Measurements from ENCODE around the gene PTPN14. TPM values are rescaled to one million over a fixed set of nuclear protein-coding genes. Genes with fewer than 3 reads are reported as not detected.

PTPN14 gene
- total and polyA plus RNA-seq, 11 donors: 8.7 to 52.0 (median 33.5) TPM

DNA sequence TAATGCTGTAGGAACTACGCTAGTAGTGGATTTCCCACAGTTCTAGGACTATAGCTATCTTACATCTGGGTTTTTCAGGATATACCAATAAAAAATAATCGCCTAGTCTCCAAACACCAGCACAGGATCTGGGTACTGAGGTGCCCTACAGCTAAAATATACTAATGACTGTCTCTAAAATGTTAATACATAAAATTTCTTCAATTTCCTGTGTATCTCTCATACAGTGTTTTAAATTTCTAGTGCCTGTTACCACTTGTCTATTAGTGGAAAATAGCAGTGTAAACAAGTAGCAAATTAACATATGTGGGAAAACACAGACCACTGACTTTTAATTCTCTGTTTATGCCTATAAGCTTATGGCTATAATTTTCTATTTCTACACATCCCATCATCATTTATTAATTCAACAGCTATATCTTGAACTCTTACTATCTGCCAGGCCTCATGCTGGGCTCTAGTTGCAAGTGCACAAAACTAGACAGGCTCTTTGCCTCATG is 16.1 kb upstream of the PTPN14 start:
- TF ChIP-seq POLR2A (IDR thresholded peaks at IDR 0.05): no peak
- TF ChIP-seq, protein P1, sequence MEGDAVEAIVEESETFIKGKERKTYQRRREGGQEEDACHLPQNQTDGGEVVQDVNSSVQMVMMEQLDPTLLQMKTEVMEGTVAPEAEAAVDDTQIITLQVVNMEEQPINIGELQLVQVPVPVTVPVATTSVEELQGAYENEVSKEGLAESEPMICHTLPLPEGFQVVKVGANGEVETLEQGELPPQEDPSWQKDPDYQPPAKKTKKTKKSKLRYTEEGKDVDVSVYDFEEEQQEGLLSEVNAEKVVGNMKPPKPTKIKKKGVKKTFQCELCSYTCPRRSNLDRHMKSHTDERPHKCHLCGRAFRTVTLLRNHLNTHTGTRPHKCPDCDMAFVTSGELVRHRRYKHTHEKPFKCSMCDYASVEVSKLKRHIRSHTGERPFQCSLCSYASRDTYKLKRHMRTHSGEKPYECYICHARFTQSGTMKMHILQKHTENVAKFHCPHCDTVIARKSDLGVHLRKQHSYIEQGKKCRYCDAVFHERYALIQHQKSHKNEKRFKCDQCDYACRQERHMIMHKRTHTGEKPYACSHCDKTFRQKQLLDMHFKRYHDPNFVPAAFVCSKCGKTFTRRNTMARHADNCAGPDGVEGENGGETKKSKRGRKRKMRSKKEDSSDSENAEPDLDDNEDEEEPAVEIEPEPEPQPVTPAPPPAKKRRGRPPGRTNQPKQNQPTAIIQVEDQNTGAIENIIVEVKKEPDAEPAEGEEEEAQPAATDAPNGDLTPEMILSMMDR (IDR thresholded peaks at IDR 0.05): no peak
- no peak for ATAC-seq
- Histone ChIP-seq H3K4me3 (no peak overlapping the region), H3K36me3 (no peaks in the 10 kb centered on the region), H3K4me1 (peaks cover 0 to 15% (median 3%) of the 10 kb centered on the region in 12 donors), H3K27ac (no peak overlapping the region), H3K27me3 (no peaks in the 10 kb centered on the region), H3K9me3 (no peaks in the 10 kb centered on the region)
- intact Hi-C loops (cut with DNase I): no loop called here
- 83 to 96% (median 91%) methylated on average over 2 of the region's 2 CpGs for WGBS, 4 donors
- DNase-seq: no peak

DNA sequence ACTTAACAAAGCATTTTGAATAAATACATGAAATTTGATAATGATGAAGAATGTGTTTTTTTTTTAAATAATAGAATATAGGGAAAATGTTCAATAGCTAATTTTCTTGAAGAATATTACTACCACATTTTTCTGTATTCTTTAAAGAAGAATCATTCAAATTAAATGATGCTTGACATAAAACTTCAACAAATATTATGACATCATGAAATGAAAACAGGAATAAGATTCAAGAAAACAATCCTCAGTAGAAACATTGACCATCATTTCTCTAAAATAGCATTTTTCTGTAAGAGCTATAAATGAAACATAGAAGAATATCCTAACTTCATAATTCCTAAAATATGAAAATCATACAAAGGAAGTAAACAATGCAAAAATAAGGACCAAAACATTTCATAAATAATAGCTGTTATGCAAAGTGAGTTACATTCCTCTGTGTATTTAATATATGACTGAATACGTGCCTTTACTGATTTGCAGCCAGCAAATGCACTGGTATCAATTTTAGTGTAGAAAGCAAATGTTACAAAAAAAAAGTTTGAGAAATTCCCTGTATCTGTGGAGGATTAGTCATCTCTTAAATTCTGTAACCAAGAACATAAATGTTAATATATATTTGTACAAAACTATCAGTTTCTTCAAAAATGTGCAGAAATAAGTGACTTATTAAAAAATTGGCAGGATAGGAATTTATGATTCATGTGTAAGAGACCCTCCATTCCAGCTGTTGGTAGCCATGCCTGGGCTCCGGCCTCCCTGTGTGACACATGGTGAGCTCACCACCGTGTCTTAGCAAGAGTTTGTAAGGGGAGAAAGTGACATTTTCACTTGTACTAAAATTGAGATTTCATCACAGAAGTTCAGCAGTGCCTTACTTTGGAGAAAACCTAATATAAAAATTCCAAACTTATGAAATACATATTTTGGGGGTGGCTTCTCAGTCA is 15.0 kb upstream of the PTPN14 start:
- no peak overlapping the region for H3K4me3 ChIP-seq
- no peak for TF ChIP-seq POLR2A (IDR thresholded peaks at IDR 0.05)
- TF ChIP-seq, protein P1 (IDR thresholded peaks at IDR 0.05): no peak
- DNase-seq (peak in 1 of 5 donors; percentile 31), ATAC-seq (peak in 1 of 4 donors; percentile 61)
- no peaks in the 10 kb centered on the region for H3K9me3 ChIP-seq
- intact Hi-C loops (cut with DNase I): no loop called here
- H3K36me3 ChIP-seq: no peaks in the 10 kb centered on the region
- 80 to 88% (median 83%) methylated on average over 3 of the region's 3 CpGs for WGBS, 4 donors
- peaks cover 0 to 13% (median 1%) of the 10 kb centered on the region in 12 donors for H3K4me1 ChIP-seq
- H3K27ac ChIP-seq: no peak overlapping the region
- H3K27me3 ChIP-seq: no peaks in the 10 kb centered on the region

DNA sequence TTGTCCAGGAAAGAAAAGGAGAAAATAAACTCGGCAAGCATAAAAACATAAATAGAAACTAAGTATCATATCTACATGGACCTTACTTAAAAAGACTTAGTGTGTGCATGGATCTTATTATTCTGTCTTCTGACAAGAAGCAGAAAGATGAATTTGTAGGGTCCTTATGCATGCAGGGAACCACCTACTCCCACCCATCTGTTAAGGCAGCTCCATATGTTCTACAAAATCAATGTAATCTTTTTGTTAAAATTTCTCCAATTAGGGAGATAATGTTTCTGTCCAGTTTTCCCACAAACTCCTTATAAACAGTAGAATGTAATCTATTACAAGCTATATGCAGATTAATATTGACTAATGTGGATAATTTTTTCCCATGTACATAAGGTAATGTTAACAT is 13.9 kb upstream of the PTPN14 start:
- intact Hi-C loops (cut with DNase I): no loop called here
- H3K4me3 ChIP-seq: no peak overlapping the region
- no peak overlapping the region for H3K27ac ChIP-seq
- DNase-seq: no peak
- H3K4me1 ChIP-seq: peaks cover 0 to 10% (median 1%) of the 10 kb centered on the region in 12 donors
- no peak for ATAC-seq
- TF ChIP-seq POLR2A (IDR thresholded peaks at IDR 0.05): no peak
- TF ChIP-seq, protein P1 (IDR thresholded peaks at IDR 0.05): no peak
- 82 to 85% (median 82%) methylated on average over 1 of the region's 1 CpG for WGBS, 4 donors
- H3K9me3 ChIP-seq: no peaks in the 10 kb centered on the region
- H3K36me3 ChIP-seq: no peaks in the 10 kb centered on the region
- H3K27me3 ChIP-seq: no peaks in the 10 kb centered on the region

DNA sequence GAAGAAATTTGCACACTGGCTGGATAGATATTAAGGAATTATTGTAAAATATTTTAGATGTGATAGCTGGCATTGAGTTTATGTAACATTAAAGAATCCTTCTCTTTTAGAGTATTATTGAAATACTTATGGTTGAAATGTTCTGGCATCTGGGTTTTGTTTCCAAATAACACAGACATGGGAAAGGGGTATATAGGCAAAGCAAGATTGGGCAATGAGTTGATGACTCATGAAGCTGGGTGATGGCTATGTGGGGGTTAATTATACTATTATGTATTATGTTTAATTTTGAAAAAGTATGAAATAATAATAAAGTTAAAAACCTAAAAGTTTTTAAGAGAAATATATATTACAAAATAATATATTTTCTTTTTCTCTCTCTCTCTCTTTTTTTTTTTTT is 12.5 kb upstream of the PTPN14 start:
- Histone ChIP-seq H3K4me1 (peaks cover 0 to 10% (median 1%) of the 10 kb centered on the region in 12 donors), H3K4me3 (no peak overlapping the region), H3K27me3 (no peaks in the 10 kb centered on the region), H3K9me3 (no peaks in the 10 kb centered on the region), H3K36me3 (no peaks in the 10 kb centered on the region), H3K27ac (no peak overlapping the region)
- DNase-seq (no peak), ATAC-seq (no peak)
- TF ChIP-seq, protein P1 (IDR thresholded peaks at IDR 0.05): no peak
- no peak for TF ChIP-seq POLR2A (IDR thresholded peaks at IDR 0.05)
- intact Hi-C loops (cut with DNase I): no loop called here
